Heart right ventricle (tissue), 16 donors: ENCODE measurements around the gene CGNL1. TPM values are rescaled to one million over a fixed set of nuclear protein-coding genes. Genes with fewer than 3 reads are reported as not detected.

Experiments used
- ATAC-seq, 8 donors: fragments of 200-7000 bp; cut with Tn5 transposase; one replicate each; pipeline ENCODE4 v1.9.1; 2020; ENCODE audit warnings: mild to moderate bottlenecking in 8 of 8, moderate library complexity in 8 of 8, moderate number of reproducible peaks in 1 of 8
- DNase-seq, 2 donors: peaks; one replicate each; pipeline ENCODE4 v3.0.0-alpha.2; 2020
- H3K27ac ChIP-seq, 10 donors: fragments of 200-600 bp; sonication (generic) in 2 of 10; one replicate each; pipeline versions ENCODE4 v1.5.0 to v1.8.0; 2020 to 2022; ENCODE audit warnings: mild to moderate bottlenecking in 3 of 10
- H3K27me3 ChIP-seq, 7 donors: fragments of 200-600 bp; one replicate each; pipeline ENCODE4 v1.8.0; 2021 to 2022; ENCODE audit warnings: mild to moderate bottlenecking in 2 of 7
- H3K36me3 ChIP-seq, 9 donors: fragments of 200-600 bp; sonication (generic) in 1 of 9; one replicate each; pipeline versions ENCODE4 v1.5.0 to v1.8.0; 2020 to 2022; ENCODE audit warnings: mild to moderate bottlenecking in 2 of 9
- H3K4me1 ChIP-seq, 9 donors: fragments of 200-600 bp; sonication (generic) in 1 of 9; one replicate each; pipeline versions ENCODE4 v1.5.0 to v1.8.0; 2020 to 2022; ENCODE audit warnings: mild to moderate bottlenecking in 4 of 9
- H3K4me3 ChIP-seq, 10 donors: fragments of 200-600 bp; sonication (generic) in 2 of 10; one replicate each; pipeline versions ENCODE4 v1.5.0 to v1.8.0; 2020 to 2022; ENCODE audit warnings: mild to moderate bottlenecking in 7 of 10, moderate library complexity in 2 of 10
- H3K9me3 ChIP-seq, 11 donors: fragments of 200-600 bp in 10 of 11; sonication (generic) in 2 of 11; one replicate each; pipeline versions ENCODE4 v1.5.0 to v1.8.0; 2013 to 2022; ENCODE audit warnings: mild to moderate bottlenecking in 2 of 11, control low read depth in 1 of 11, moderate library complexity in 1 of 11
- CTCF ChIP-seq, 9 donors: fragments of 200-600 bp; sonication (generic) in 2 of 9; IDR thresholded peaks; one replicate each; pipeline versions ENCODE4 v1.5.0 to v1.8.0; 2021 to 2022; ENCODE audit warnings: antibody characterized with exemption in 9 of 9, mild to moderate bottlenecking in 5 of 9, moderate library complexity in 1 of 9
- WGBS, 2 donors: extraction: QIAGEN DNeasy Blood & Tissue Kit; methylation state at CpG; one replicate each; pipeline ENCODE4 v1.1.7; 2013; ENCODE audit warnings: inconsistent platforms in 1 of 2; 5-methylcytosine and 5-hydroxymethylcytosine counted together
- intact Hi-C, 10 donors: fragments of 100-400 bp; cut with DNase I; formaldehyde crosslinking; loops; one replicate each; pipeline versions ENCODE4 v1.11.1 to v1.14.2; 2022
- polyA plus RNA-seq, 2 donors: library from polyadenylated mRNA; stranded (reverse); fragments of 200-250 nt; gene quantifications; one replicate each; pipeline ENCODE4 v1.2.3, GENCODE V29; 2013
- total RNA-seq, 10 donors: library from RNA; stranded (reverse); fragmentation: NEBNext Ultra II Directional in 3 of 10; extraction: Animal tissue kit (Norgen Biotek cat#: 25700) in 3 of 10; gene quantifications; one replicate each; pipeline versions ENCODE4 v1.2.1 to v1.2.4, GENCODE V29; 2021 to 2023
- donor health status: Arrhythmogenic right ventricular cardiomyopathy.
- donor health status: ischemic (EF 13 %, LVEDD 7.1; RV severe dilation, severe dysfunction).
- donor health status: healthy with polysubstance abuse.
- donor health status: DM: no; HTN: yes; CAD: no.
- donor health status: DM: no; HTN: no; CAD: no.
- donor health status: ischemic (EF 25% LVEDD 6.9; RV normal size, moderate dysfunction).
- donor health status: ischemic (EF 25% LVEDD 5.7; RV mildly dilated, moderate dysfunction).
- donor health status: healthy.
- donor health status: DM: yes; HTN: yes; CAD: no.
- donor health status: Ischemic cardiomyopathy.
- donor health status: ischemic (EF 35%, LVEDD 5.7; RV mildly dilated, moderate dysfunction).
- donor health status: nonischemic (EF 11% LVEDD 7.7; RV severe dilation, severe dysfunction).
- donor health status: DM: yes; HTN: yes; CAD: no.
- donor health status: PGD.
- donor health status: ischemic (EF 29% LVEDD 5.4; RV normal size, mild dysfunction).
- donor health status: nonischemic (EF 23%, LVEDD 6.1; RV moderate dilation, normal function).

Gene CGNL1
- total and polyA plus RNA-seq, 12 donors, result 2.7 to 42.9 (median 33.7) TPM

GRCh38 chr15:57476533-57476975 is 100.2 kb downstream of the CGNL1 start:
- no peak for TF ChIP-seq CTCF (IDR thresholded peaks at IDR 0.05)
- Histone ChIP-seq H3K9me3 (no peaks in the 10 kb centered on the region), H3K4me3 (no peak overlapping the region), H3K36me3 (peaks cover 0 to 4% (median 0%) of the 10 kb centered on the region in 9 donors), H3K4me1 (peaks cover 0 to 21% (median 0%) of the 10 kb centered on the region in 9 donors), H3K27ac (peak overlapping the region in 4 of 10 donors; percentile 27 to 60 (median 44)), H3K27me3 (no peaks in the 10 kb centered on the region)
- ATAC-seq, result peak; percentile 26 to 76 (median 66)
- 64 to 68% methylated on average over 5 of the region's 5 CpGs for WGBS, 2 donors
- intact Hi-C loops, result no loop called here
- DNase-seq, result no peak

GRCh38 chr15:57477736-57478522 is 101.6 kb downstream of the CGNL1 start:
- Histone ChIP-seq H3K27ac (peak overlapping the region in 2 of 10 donors; percentile 12 to 29), H3K4me3 (no peak overlapping the region), H3K4me1 (peaks cover 0 to 21% (median 0%) of the 10 kb centered on the region in 9 donors), H3K27me3 (no peaks in the 10 kb centered on the region), H3K9me3 (no peaks in the 10 kb centered on the region), H3K36me3 (peaks cover 0 to 4% (median 0%) of the 10 kb centered on the region in 9 donors)
- intact Hi-C loops, result no loop called here
- ATAC-seq (peak in 2 of 8 donors; percentile 5 to 23), DNase-seq (no peak)
- WGBS, 2 donors, result 75 to 84% methylated on average over 9 of the region's 9 CpGs
- no peak for TF ChIP-seq CTCF (IDR thresholded peaks at IDR 0.05)

GRCh38 chr15:57479005-57479404 is 102.7 kb downstream of the CGNL1 start:
- Histone ChIP-seq H3K36me3 (peaks cover 0 to 4% (median 0%) of the 10 kb centered on the region in 9 donors), H3K27ac (no peak overlapping the region), H3K9me3 (no peaks in the 10 kb centered on the region), H3K4me1 (peaks cover 0 to 21% (median 0%) of the 10 kb centered on the region in 9 donors), H3K27me3 (no peaks in the 10 kb centered on the region), H3K4me3 (no peak overlapping the region)
- intact Hi-C loops, result no loop called here
- no peak for ATAC-seq
- 93 to 94% methylated on average over 1 of the region's 1 CpG for WGBS, 2 donors
- DNase-seq, result no peak
- no peak for TF ChIP-seq CTCF (IDR thresholded peaks at IDR 0.05)

- TF ChIP-seq CTCF (IDR thresholded peaks at IDR 0.05), result no peak
- ATAC-seq, result no peak
- intact Hi-C loops, result no loop called here
- Histone ChIP-seq H3K4me3 (no peak overlapping the region), H3K36me3 (peaks cover 0 to 4% (median 0%) of the 10 kb centered on the region in 9 donors), H3K4me1 (peaks cover 0 to 15% (median 6%) of the 10 kb centered on the region in 9 donors), H3K27ac (no peak overlapping the region), H3K9me3 (no peaks in the 10 kb centered on the region), H3K27me3 (no peaks in the 10 kb centered on the region)
- 89 to 90% methylated on average over 3 of the region's 3 CpGs for WGBS, 2 donors
- DNase-seq, result no peak
Measured at GRCh38 chr15:57481038-57481705, 104.9 kb downstream of the CGNL1 start.
